Measurements from ENCODE around the gene PIK3C3.

- TF ChIP-seq POLR2A (IDR thresholded peaks at IDR 0.05; ENCODE audit: low read length) (no peak), GATA1 (IDR thresholded peaks at IDR 0.05; ENCODE audit: low read depth, low read length) (no peak)
Measured at GRCh38 chr18:42106784-42107183, 151.8 kb downstream of the PIK3C3 start.

Data from erythroblast (primary cell).